Tibial nerve (tissue), 4 donors: ENCODE results near the gene SDHAF2.

Experiments
- CTCF ChIP-seq, 5 experiments: fragments of 200-600 bp in 3 of 5; fragments of 450-650 bp in 2 of 5; sonication (generic) in 3 of 5; IDR thresholded peaks; one replicate each; pipeline ENCODE4 v1.5.1; 2016 to 2019; ENCODE audit warnings: antibody characterized with exemption in 5 of 5, mild to moderate bottlenecking in 3 of 5, moderate library complexity in 2 of 5
- EP300 ChIP-seq, 2 donors: sonication (generic); formaldehyde crosslinking; IDR thresholded peaks; one replicate each; pipeline ENCODE4 v1.6.1; 2017; ENCODE audit warnings: antibody characterized with exemption in 2 of 2, mild to moderate bottlenecking in 1 of 2
- POLR2A ChIP-seq, 2 donors: fragments of 450-650 bp; IDR thresholded peaks; one replicate each; pipeline ENCODE4 v1.6.1; 2017; ENCODE audit warnings: antibody characterized with exemption in 2 of 2, mild to moderate bottlenecking in 2 of 2, moderate library complexity in 2 of 2

- TF ChIP-seq CTCF (IDR thresholded peaks at IDR 0.05) (no peak), POLR2A (IDR thresholded peaks at IDR 0.05) (no peak), EP300 (IDR thresholded peaks at IDR 0.05) (no peak)
These were observed 18.3 kb upstream of the SDHAF2 start for GRCh38 chr11:61411589-61411988.
